Tibial nerve (tissue), 4 donors: ENCODE measurements around the gene C17orf100. TPM values are rescaled to one million over a fixed set of nuclear protein-coding genes. Genes with fewer than 3 reads are reported as not detected.
"Not testable (repeated sequence)": the region's sequence is repeated elsewhere in the genome, so short reads cannot be mapped to it uniquely, and the experiment has no call there.

ENCODE experiments used
- DNase-seq, 2 donors: peaks; one replicate each; pipeline ENCODE4 v3.0.0-alpha.2; 2019; ENCODE audit warnings: low spot score in 2 of 2
- H3K27ac ChIP-seq, 4 donors: fragments of 200-600 bp; sonication (generic) in 3 of 4; one replicate each; pipeline ENCODE4 v1.5.1; 2017 to 2019; ENCODE audit warnings: mild to moderate bottlenecking in 1 of 4
- H3K27me3 ChIP-seq, 2 donors: fragments of 200-600 bp; sonication (generic) in 1 of 2; one replicate each; pipeline versions ENCODE4 v1.5.1 to v1.6.0; 2017 to 2019
- H3K36me3 ChIP-seq, 3 donors: fragments of 200-600 bp; sonication (generic); one replicate each; pipeline ENCODE4 v1.5.1; 2018 to 2019
- H3K4me1 ChIP-seq, 4 donors: fragments of 200-600 bp; sonication (generic) in 3 of 4; one replicate each; pipeline ENCODE4 v1.5.1; 2017 to 2019
- H3K4me3 ChIP-seq, 4 donors: fragments of 200-600 bp; sonication (generic) in 3 of 4; one replicate each; pipeline ENCODE4 v1.5.1; 2017 to 2019; ENCODE audit warnings: mild to moderate bottlenecking in 1 of 4, moderate library complexity in 1 of 4
- H3K9me3 ChIP-seq, 4 donors: fragments of 200-600 bp; sonication (generic) in 3 of 4; one replicate each; pipeline ENCODE4 v1.5.1; 2017 to 2019
- EP300 ChIP-seq, 2 donors: sonication (generic); formaldehyde crosslinking; IDR thresholded peaks; one replicate each; pipeline ENCODE4 v1.6.1; 2017; ENCODE audit warnings: antibody characterized with exemption in 2 of 2, mild to moderate bottlenecking in 1 of 2
- POLR2A ChIP-seq, 2 donors: fragments of 450-650 bp; IDR thresholded peaks; one replicate each; pipeline ENCODE4 v1.6.1; 2017; ENCODE audit warnings: antibody characterized with exemption in 2 of 2, mild to moderate bottlenecking in 2 of 2, moderate library complexity in 2 of 2
- WGBS, 2 donors: methylation state at CpG; one replicate each; pipeline ENCODE4 v1.1.5; 2018; 5-methylcytosine and 5-hydroxymethylcytosine counted together
- total RNA-seq, 4 donors: library from RNA; depleted of rRNA; stranded (reverse); fragments of >200 nt; gene quantifications; one replicate each; pipeline ENCODE4 v1.1.0, GENCODE V29; 2016
- TF ChIP-seq, protein P1 (sequence below), 5 experiments: fragments of 200-600 bp in 3 of 5; fragments of 450-650 bp in 2 of 5; sonication (generic) in 3 of 5; IDR thresholded peaks; one replicate each; pipeline ENCODE4 v1.5.1; 2016 to 2019; ENCODE audit warnings: antibody characterized with exemption in 5 of 5, mild to moderate bottlenecking in 3 of 5, moderate library complexity in 2 of 5

The C17orf100 gene
- total RNA-seq, 4 donors from 2014 or later, result 2.1 to 3.9 (median 3.5) TPM; not detected in 1

DNA sequence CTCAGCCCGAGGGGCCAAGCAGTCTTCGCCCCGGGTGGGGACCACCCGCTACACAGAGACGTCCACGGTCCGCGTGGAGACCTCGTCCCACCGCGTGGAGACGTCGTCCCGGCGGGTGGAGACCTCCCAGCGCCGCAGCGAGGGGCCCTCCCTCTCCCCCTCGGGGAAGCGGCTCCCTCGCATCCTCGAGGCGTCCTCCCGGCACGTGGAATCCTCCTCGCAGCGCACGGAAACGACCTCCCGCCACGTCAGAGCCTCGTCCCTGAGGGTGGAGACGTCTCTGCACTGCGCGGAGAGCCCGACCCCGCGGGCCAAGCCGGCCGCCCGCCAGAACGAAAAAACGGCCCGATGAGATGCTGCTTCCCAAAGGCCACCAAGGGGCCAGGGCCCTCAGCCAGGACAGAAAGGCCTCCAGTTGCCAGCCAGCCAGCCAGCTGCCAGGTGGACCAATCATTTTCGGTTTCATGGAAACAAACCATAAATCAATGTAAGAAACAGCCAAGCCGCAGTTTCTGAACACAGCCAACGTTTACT, 424 bp downstream of the C17orf100 start:
- Histone ChIP-seq H3K27ac (peak overlapping the region; percentile 23 to 88 (median 78)), H3K36me3 (peaks cover 0 to 27% (median 0%) of the 10 kb centered on the region in 3 donors), H3K4me1 (peaks cover 4 to 54% (median 19%) of the 10 kb centered on the region in 4 donors), H3K27me3 (peaks cover 0 to 25% of the 10 kb centered on the region in 2 donors), H3K9me3 (no peaks in the 10 kb centered on the region), H3K4me3 (peak overlapping the region; percentile 58 to 88 (median 86))
- TF ChIP-seq POLR2A (IDR thresholded peaks at IDR 0.05) (no peak), EP300 (IDR thresholded peaks at IDR 0.05) (no peak)
- TF ChIP-seq, protein P1, sequence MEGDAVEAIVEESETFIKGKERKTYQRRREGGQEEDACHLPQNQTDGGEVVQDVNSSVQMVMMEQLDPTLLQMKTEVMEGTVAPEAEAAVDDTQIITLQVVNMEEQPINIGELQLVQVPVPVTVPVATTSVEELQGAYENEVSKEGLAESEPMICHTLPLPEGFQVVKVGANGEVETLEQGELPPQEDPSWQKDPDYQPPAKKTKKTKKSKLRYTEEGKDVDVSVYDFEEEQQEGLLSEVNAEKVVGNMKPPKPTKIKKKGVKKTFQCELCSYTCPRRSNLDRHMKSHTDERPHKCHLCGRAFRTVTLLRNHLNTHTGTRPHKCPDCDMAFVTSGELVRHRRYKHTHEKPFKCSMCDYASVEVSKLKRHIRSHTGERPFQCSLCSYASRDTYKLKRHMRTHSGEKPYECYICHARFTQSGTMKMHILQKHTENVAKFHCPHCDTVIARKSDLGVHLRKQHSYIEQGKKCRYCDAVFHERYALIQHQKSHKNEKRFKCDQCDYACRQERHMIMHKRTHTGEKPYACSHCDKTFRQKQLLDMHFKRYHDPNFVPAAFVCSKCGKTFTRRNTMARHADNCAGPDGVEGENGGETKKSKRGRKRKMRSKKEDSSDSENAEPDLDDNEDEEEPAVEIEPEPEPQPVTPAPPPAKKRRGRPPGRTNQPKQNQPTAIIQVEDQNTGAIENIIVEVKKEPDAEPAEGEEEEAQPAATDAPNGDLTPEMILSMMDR (IDR thresholded peaks at IDR 0.05), result no peak
- DNase-seq, result peak; percentile 43 to 62
- WGBS, 2 donors, result 5 to 7% methylated on average over 15 to 32 of the region's 47 CpGs

- no peak overlapping the region for H3K4me3 ChIP-seq
- H3K36me3 ChIP-seq, result no peaks in the 10 kb centered on the region
- WGBS, 2 donors, result 27 to 33% methylated on average over 36 to 46 of the region's 46 CpGs
- H3K4me1 ChIP-seq, result peaks cover 4 to 38% (median 15%) of the 10 kb centered on the region in 4 donors
- TF ChIP-seq, protein P1 (IDR thresholded peaks at IDR 0.05), result no peak
- TF ChIP-seq EP300 (IDR thresholded peaks at IDR 0.05) (no peak), POLR2A (IDR thresholded peaks at IDR 0.05) (no peak)
- peaks cover 0 to 54% of the 10 kb centered on the region in 2 donors for H3K27me3 ChIP-seq
- no peak for DNase-seq
- no peak overlapping the region for H3K27ac ChIP-seq
- no peaks in the 10 kb centered on the region for H3K9me3 ChIP-seq
These were observed 3.5 kb downstream of the C17orf100 start for GRCh38 chr17:6654841-6655731.

DNA sequence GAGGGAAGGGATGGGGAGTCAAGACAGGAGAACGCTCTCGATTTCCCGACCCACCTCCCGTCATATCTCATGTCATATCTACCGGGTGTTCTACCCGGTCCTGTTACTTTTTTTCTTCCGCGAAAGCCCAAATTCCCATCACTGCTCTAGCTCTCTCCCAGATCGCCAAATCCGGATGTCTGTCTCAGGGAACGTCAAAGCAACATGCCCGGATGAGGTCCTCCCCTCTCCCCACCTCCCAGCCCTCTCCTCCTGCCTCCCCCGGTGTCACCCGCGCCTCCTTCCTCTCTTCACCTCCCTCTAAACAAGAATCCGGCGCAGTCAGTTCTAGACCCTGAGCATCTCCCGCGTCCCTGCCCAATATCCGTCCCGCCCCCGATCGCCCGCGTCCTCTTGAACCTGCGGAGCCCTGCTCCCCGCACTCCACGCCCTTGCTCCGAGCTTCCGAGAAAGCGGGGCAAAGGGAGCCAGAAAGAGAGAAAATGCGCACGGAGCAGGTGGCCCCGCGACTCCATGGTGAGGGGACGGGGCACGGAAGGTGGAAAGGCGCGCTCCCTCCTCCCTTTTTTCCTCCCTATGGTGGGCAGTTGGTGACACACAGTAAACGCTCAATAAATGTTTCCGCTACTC, 4.3 kb downstream of the C17orf100 start:
- H3K27me3 ChIP-seq, result peaks cover 0 to 59% of the 10 kb centered on the region in 2 donors
- not testable (repeated sequence) for H3K4me3 ChIP-seq, H3K9me3 ChIP-seq, H3K27ac ChIP-seq, H3K36me3 ChIP-seq, DNase-seq
- H3K4me1 ChIP-seq, result peaks cover 0 to 31% (median 9%) of the 10 kb centered on the region in 4 donors
- 4 to 5% methylated on average over 25 to 26 of the region's 41 CpGs for WGBS, 2 donors

GRCh38 chr17:6656797-6657632, 5.5 kb downstream of the C17orf100 start:
- DNase-seq, H3K36me3 ChIP-seq, H3K27ac ChIP-seq, H3K9me3 ChIP-seq: not testable (repeated sequence)
- peaks cover 0 to 27% (median 5%) of the 10 kb centered on the region in 4 donors for H3K4me1 ChIP-seq
- 7 to 15% methylated on average over 26 to 38 of the region's 55 CpGs for WGBS, 2 donors
- H3K27me3 ChIP-seq, result peaks cover 0 to 70% of the 10 kb centered on the region in 2 donors
- peak overlapping the region in 2 of 4 donors; percentile 11 to 26 for H3K4me3 ChIP-seq

DNA sequence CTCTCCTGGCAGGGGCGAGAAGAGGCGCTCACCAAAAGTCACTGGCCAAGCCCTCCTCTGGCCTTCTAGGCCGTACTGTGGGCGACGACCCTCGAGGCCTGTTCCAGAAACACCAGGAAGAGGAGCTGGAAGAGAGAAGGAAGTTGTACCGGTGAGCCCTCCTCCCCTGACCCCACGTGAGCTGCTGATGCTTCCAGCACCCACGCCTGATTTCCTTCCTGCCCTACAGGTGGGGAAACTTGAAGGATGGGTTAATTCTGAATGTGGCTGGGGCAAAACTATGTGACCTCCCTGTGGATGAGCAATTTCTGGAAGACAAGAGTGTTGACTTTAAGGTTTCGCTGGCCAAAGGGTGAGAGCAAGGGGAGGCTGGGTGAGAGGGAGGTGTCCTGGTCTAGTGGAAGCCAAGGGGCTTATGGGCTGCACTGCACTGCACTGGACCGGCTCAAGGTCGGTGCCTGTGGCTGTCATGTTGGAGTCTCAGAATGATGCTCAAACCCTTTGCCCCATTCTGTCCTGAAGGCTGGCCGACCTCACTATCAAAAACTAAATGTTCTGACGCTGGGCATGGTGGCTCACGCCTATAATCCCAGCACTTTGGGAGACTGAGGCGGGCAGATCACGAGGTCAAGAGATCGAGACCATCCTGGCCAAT, 6.2 kb downstream of the C17orf100 start:
- 73 to 74% methylated on average over 18 of the region's 18 CpGs for WGBS, 2 donors
- TF ChIP-seq EP300 (IDR thresholded peaks at IDR 0.05) (no peak), POLR2A (IDR thresholded peaks at IDR 0.05) (no peak)
- TF ChIP-seq, protein P1 (IDR thresholded peaks at IDR 0.05), result no peak
- H3K9me3 ChIP-seq, result no peaks in the 10 kb centered on the region
- no peaks in the 10 kb centered on the region for H3K36me3 ChIP-seq
- peaks cover 0 to 20% (median 1%) of the 10 kb centered on the region in 4 donors for H3K4me1 ChIP-seq
- DNase-seq, result no peak
- H3K27me3 ChIP-seq, result peaks cover 0 to 75% of the 10 kb centered on the region in 2 donors
- peak overlapping the region in 1 of 4 donors; percentile 26 for H3K4me3 ChIP-seq
- H3K27ac ChIP-seq, result no peak overlapping the region

- peaks cover 0 to 75% of the 10 kb centered on the region in 2 donors for H3K27me3 ChIP-seq
- WGBS, 2 donors, result 76 to 95% methylated on average over 2 to 5 of the region's 5 CpGs
These were observed 6.8 kb downstream of the C17orf100 start for GRCh38 chr17:6658411-6658810.

More at GRCh38 chr17:6658411-6658810, 6.8 kb downstream of the C17orf100 start:
- H3K27ac ChIP-seq, H3K4me3 ChIP-seq, DNase-seq, H3K36me3 ChIP-seq, H3K9me3 ChIP-seq: not testable (repeated sequence)
- H3K4me1 ChIP-seq, result peaks cover 0 to 17% (median 0%) of the 10 kb centered on the region in 4 donors
